HCT116 (cell line): ENCODE measurements around the gene RAB39A. TPM values are rescaled to one million over a fixed set of nuclear protein-coding genes. Genes with fewer than 3 reads are reported as not detected.

ENCODE experiments used
- total RNA-seq: library from RNA; stranded (reverse); gene quantifications from one replicate; pipeline ENCODE4 v1.2.1, GENCODE V29; 2021; ENCODE audit not compliant: unreplicated experiment

Gene RAB39A
- total RNA-seq, 1 experiment from 2014 or later: not detected

Other genes starting within 250 kb of the RAB39A start
- gene SLN, start 216.4 kb upstream of the RAB39A start, total RNA-seq: not detected
- 53.5 TPM for gene SLC35F2, start 69.7 kb upstream of the RAB39A start, total RNA-seq
- 41.9 TPM for gene CUL5, start 80.5 kb downstream of the RAB39A start, total RNA-seq
- gene ACAT1, start 193.1 kb downstream of the RAB39A start, total RNA-seq: 83.8 TPM